ENCODE measurements around the gene NPIPA1.
"Not testable (repeated sequence)": the region's sequence is repeated elsewhere in the genome, so short reads cannot be mapped to it uniquely, and the experiment has no call there.

The NPIPA1 gene

DNA sequence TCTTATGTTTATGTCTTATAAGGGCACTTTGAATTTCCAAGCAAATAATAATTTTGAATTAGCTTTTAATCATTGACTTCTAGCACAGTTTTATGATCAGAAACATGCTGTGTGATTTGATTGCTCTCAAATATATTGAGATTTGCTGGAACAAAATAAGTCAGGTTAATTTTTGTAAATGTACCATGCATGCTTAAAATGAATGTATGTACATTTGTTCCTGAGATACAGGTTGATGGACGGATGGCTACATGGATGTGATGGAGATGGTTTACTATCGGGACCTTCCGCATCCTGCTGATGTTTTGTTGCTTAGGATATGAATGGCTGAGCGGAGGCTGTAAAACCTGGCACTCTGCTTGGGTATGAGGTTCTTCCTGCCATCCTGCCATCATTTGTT is at the start of gene NPIPA1:
TSS of gene NPIPA1 (plus strand) at position 301 of the 400 bp plus-strand sequence. CDS start at position 301, 0 bp downstream.
- H3K36me3 ChIP-seq (ENCODE audit: control insufficient read depth in 2 of 2, insufficient read depth in 1 of 2, low read length in 2 of 2); H3K9me3 ChIP-seq (ENCODE audit: control insufficient read depth, insufficient read depth, low read depth, low read length); H3K4me1 ChIP-seq (ENCODE audit: control insufficient read depth, insufficient read depth, low read length); H3K27ac ChIP-seq (ENCODE audit: extremely low read depth, low read depth, low read length); CTCF ChIA-PET; H3K4me3 ChIP-seq (ENCODE audit: low read depth, low read length); POLR2A ChIA-PET: not testable (repeated sequence)

DNA sequence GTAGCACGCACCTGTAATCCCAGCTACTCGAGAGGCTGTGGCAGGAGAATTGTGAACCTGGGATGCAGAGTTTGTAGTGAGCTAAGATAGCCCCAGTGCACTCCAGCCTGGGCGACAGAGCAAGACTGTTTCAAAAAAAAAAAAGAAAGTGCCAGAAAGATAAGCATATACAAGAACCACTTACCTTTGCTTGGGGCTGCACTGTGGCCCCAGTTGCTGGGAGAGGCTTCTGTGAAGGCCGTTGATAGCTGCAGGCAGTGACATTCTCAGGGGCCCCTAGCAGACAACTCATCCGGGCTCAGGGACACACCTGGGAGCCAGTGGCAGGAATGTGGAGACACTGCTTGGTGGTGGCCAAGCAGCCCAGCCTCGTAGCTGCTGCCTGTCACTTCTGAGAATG is 45.1 kb upstream of the NPIPA1 start:
- H3K9me3 ChIP-seq (ENCODE audit: control insufficient read depth, insufficient read depth, low read depth, low read length); H3K36me3 ChIP-seq (ENCODE audit: control insufficient read depth in 2 of 2, insufficient read depth in 1 of 2, low read length in 2 of 2); H3K4me1 ChIP-seq (ENCODE audit: control insufficient read depth, insufficient read depth, low read length); H3K27ac ChIP-seq (ENCODE audit: extremely low read depth, low read depth, low read length); POLR2A ChIA-PET; H3K4me3 ChIP-seq (ENCODE audit: low read depth, low read length): not testable (repeated sequence)
- CTCF ChIA-PET: interaction anchor here (0.6 kb wide), 1 partner anchor 148 kb away, joined by 3 read pairs; no protein-coding TSS in a partner anchor

DNA sequence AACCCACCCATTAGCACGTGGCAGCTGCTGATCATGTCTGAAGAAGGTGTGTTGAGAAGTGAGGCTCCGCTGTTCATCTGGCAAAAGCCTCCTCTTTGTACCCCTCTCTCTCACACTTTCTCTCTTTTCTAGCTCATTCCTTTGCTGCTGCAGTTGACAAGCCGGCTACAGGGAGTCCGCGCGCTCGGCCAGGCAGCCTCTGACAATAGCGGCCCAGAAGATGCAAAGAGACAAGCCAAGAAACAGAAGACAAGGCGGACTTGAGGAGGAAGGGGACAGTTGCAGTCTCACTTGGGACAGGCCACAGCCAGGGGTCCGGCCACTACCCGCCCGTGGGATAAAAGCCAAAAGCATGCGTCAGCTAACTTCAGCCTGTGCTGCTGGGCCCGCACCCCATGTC is 41.9 kb upstream of the NPIPA1 start:
- CTCF ChIA-PET; H3K4me1 ChIP-seq (ENCODE audit: control insufficient read depth, insufficient read depth, low read length); H3K36me3 ChIP-seq (ENCODE audit: control insufficient read depth in 2 of 2, insufficient read depth in 1 of 2, low read length in 2 of 2); H3K9me3 ChIP-seq (ENCODE audit: control insufficient read depth, insufficient read depth, low read depth, low read length); POLR2A ChIA-PET; H3K27ac ChIP-seq (ENCODE audit: extremely low read depth, low read depth, low read length); H3K4me3 ChIP-seq (ENCODE audit: low read depth, low read length): not testable (repeated sequence)

DNA sequence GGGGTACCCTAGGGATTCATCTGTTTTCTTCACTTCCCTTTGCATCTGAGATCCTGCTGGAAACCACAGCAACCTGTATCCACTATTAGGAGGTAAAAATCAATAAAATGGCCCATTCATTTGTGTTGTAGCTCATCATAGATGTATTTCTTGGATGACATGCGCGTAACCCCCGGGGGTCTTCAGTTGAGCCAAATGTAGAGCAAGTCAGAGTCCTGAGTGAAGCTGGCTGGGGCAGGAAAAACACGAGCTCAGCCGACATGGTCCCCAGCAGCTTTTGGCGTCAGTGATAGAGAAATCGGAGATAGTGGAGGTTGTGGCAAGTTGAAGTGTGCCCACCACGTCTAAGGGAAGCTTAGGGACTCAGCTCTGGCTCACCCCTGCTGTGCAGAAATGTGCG is 41.2 kb upstream of the NPIPA1 start:
- H3K27ac ChIP-seq (ENCODE audit: extremely low read depth, low read depth, low read length); CTCF ChIA-PET; H3K9me3 ChIP-seq (ENCODE audit: control insufficient read depth, insufficient read depth, low read depth, low read length); H3K4me3 ChIP-seq (ENCODE audit: low read depth, low read length); POLR2A ChIA-PET; H3K36me3 ChIP-seq (ENCODE audit: control insufficient read depth in 2 of 2, insufficient read depth in 1 of 2, low read length in 2 of 2); H3K4me1 ChIP-seq (ENCODE audit: control insufficient read depth, insufficient read depth, low read length): not testable (repeated sequence)

DNA sequence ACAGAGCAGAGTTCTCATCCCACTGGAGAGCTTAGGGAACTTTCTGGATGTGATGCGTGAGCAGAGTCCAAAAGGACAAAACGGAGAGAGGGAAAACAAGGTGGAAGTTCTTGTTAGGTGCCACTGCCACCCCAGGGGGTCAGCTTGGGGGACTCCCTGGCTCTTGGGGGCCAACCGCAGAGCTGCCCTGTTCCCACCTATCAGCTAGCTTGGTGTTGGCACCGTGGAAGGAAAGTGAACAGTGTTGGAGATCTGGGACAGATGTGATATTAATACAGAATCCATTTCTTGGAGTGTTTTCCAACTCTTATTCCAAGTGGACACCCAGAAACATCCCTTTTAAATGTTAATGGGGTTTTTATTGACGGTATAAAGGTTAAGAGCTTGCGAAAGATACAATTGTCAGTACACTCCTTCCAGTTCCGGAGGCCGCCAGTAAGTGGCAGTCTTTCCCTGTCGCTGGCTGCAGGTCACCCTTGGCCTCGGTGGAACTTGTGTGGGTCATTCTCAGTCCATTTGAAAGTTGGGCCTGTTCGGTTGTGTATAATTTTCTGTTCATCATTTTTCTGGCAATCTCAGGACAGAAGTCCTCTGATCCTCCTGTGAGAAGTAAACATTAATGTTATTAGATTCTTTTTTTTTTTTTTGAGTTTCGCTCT is 40.1 kb upstream of the NPIPA1 start:
- H3K4me3 ChIP-seq (ENCODE audit: low read depth, low read length); CTCF ChIA-PET; H3K9me3 ChIP-seq (ENCODE audit: control insufficient read depth, insufficient read depth, low read depth, low read length); H3K27ac ChIP-seq (ENCODE audit: extremely low read depth, low read depth, low read length); POLR2A ChIA-PET; H3K4me1 ChIP-seq (ENCODE audit: control insufficient read depth, insufficient read depth, low read length); H3K36me3 ChIP-seq (ENCODE audit: control insufficient read depth in 2 of 2, insufficient read depth in 1 of 2, low read length in 2 of 2): not testable (repeated sequence)

DNA sequence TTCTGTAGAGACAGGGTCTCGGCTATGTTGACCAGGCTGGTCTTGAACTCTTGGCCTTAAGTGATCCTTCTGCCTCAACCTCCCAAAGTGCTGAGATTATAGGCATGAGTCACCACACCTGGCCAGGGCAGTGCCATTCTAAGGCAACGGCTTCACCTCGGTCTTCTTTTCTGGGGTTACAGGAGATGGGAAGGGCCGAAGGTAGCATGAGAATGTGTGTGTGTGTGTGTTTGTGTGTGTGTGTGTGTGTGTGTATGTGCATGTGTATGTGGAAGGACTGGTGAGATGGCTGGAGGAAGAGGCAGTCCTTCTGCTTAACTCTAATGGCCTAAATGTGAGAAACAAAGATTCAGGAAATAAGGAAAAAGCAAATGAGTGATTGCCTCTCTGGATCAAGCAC is 39.1 kb upstream of the NPIPA1 start:
- H3K4me1 ChIP-seq (ENCODE audit: control insufficient read depth, insufficient read depth, low read length); H3K36me3 ChIP-seq (ENCODE audit: control insufficient read depth in 2 of 2, insufficient read depth in 1 of 2, low read length in 2 of 2); POLR2A ChIA-PET; CTCF ChIA-PET; H3K9me3 ChIP-seq (ENCODE audit: control insufficient read depth, insufficient read depth, low read depth, low read length); H3K27ac ChIP-seq (ENCODE audit: extremely low read depth, low read depth, low read length); H3K4me3 ChIP-seq (ENCODE audit: low read depth, low read length): not testable (repeated sequence)

DNA sequence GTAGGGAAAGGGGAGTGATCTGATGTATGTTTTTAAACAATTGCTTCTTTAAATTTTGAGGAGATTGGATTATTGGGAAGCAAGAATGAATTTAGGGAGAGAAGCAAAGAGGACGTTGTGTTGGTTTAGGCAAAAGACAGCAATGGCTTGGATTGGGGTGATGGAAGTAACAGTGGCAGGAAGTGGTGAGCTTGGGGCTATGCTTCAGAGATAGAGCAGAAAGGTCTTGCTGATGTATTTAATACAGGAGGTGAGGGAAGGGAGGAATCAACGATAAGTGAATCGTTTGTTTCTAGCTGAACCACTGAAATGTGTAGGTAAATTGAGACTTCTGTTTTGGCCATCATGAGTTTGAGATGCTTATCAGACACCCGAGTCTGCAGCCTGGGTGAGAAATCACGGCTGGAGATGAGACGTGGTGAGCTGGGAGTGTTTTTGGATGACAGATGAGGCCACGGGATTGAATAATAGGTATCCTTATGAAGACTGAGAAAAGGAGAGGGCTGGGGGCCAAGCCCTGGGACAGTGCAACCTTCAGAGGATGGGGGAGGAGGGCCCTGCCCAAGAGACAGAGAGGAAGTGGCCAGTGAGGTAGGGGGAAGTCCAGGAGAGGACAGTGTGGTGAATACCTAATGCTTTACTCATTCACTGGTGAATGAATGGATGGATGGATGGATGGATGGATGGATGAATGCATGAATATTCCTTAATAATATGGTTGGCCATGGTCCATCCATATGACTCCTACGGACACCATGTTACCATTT is 33.9 kb upstream of the NPIPA1 start:
- H3K4me3 ChIP-seq (ENCODE audit: low read depth, low read length); H3K36me3 ChIP-seq (ENCODE audit: control insufficient read depth in 2 of 2, insufficient read depth in 1 of 2, low read length in 2 of 2); H3K9me3 ChIP-seq (ENCODE audit: control insufficient read depth, insufficient read depth, low read depth, low read length); CTCF ChIA-PET; H3K27ac ChIP-seq (ENCODE audit: extremely low read depth, low read depth, low read length); POLR2A ChIA-PET; H3K4me1 ChIP-seq (ENCODE audit: control insufficient read depth, insufficient read depth, low read length): not testable (repeated sequence)

DNA sequence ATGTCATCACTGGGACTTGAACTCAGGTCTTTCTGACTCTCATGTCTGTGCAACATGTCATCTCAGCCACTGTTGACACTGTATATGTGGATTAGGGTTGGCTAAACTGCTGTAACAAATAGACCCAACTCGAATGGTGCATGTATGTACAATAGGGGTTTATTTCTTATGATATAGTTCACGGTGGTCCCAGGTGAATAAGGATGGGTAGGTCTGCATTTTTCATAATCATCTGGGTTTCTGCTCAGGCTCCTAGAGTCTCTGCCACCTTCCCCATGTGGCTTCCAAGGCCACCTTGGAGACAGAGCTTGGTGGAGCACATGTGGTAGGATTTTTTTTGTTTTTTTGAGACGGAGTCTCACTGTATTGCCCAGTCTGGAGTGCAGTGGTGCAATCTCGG is 27.5 kb upstream of the NPIPA1 start:
- H3K4me1 ChIP-seq (ENCODE audit: control insufficient read depth, insufficient read depth, low read length); CTCF ChIA-PET; H3K9me3 ChIP-seq (ENCODE audit: control insufficient read depth, insufficient read depth, low read depth, low read length); H3K36me3 ChIP-seq (ENCODE audit: control insufficient read depth in 2 of 2, insufficient read depth in 1 of 2, low read length in 2 of 2); POLR2A ChIA-PET; H3K27ac ChIP-seq (ENCODE audit: extremely low read depth, low read depth, low read length); H3K4me3 ChIP-seq (ENCODE audit: low read depth, low read length): not testable (repeated sequence)

DNA sequence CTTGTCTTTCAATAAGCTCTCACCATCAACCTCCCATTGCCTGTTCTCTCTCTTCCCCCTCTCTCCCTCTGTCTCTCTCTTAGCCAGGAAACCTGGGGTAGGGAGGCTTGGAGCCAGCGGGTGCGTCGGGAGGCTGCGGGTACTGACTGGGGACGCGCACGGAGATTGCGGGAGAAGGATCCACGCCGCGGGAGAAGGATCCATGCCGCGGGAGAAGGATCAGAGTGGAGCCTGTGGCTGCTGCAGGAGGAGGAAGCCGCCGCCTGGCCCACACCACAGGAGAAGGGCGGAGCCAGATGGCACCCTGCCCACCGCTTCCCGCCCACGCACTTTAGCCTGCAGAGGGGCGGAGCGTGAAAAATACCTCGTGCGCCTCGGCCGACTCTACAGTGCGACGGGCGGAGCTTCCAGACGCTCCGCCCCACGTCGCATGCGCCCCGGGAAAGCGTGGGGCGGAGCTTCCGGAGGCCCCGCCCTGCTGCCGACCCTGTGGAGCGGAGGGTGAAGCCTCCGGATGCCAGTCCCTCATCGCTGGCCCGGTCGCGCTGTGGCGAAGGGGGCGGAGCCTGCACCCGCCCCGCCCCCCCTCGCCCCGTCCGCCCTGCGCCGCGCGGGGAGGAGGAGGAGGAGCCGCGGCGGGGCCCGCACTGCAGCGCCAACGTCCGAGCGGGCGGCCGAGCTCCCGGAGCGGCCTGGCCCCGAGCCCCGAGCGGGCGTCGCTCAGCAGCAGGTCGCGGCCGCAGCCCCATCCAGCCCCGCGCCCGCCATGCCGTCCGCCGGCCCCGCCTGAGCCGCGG is 26.2 kb upstream of the NPIPA1 start:
- H3K36me3 ChIP-seq (ENCODE audit: control insufficient read depth in 2 of 2, insufficient read depth in 1 of 2, low read length in 2 of 2); CTCF ChIA-PET; H3K4me1 ChIP-seq (ENCODE audit: control insufficient read depth, insufficient read depth, low read length); POLR2A ChIA-PET; H3K27ac ChIP-seq (ENCODE audit: extremely low read depth, low read depth, low read length); H3K4me3 ChIP-seq (ENCODE audit: low read depth, low read length); H3K9me3 ChIP-seq (ENCODE audit: control insufficient read depth, insufficient read depth, low read depth, low read length): not testable (repeated sequence)
